ENCODE data around the gene PNO1.

DNA sequence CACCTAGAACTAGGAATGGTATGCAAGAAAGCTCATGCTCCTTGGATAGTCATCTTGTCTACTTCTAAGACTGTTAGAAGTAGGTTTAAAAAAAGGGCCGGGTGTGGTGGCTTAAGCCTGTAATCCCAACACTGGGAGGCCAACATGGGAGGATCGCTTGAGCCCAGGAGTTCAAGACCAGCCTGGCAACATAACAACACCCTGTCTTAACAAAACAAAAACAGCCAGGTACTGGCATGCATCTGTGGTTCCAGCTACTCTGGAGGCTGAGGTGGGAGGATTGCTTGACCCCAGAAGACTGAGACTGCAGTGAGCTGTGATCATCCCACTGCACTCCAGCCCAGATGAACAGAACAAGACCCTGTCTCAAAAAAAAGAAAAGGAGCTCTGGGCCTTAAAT, 19.9 kb downstream of the PNO1 start:
- TF ChIP-seq, protein P1, sequence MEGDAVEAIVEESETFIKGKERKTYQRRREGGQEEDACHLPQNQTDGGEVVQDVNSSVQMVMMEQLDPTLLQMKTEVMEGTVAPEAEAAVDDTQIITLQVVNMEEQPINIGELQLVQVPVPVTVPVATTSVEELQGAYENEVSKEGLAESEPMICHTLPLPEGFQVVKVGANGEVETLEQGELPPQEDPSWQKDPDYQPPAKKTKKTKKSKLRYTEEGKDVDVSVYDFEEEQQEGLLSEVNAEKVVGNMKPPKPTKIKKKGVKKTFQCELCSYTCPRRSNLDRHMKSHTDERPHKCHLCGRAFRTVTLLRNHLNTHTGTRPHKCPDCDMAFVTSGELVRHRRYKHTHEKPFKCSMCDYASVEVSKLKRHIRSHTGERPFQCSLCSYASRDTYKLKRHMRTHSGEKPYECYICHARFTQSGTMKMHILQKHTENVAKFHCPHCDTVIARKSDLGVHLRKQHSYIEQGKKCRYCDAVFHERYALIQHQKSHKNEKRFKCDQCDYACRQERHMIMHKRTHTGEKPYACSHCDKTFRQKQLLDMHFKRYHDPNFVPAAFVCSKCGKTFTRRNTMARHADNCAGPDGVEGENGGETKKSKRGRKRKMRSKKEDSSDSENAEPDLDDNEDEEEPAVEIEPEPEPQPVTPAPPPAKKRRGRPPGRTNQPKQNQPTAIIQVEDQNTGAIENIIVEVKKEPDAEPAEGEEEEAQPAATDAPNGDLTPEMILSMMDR (conservative IDR thresholded peaks at IDR 0.05; ENCODE audit: low read length): no peak
- TF ChIP-seq EZH2phosphoT487 (IDR thresholded peaks at IDR 0.05; ENCODE audit: borderline replicate concordance): no peak

All from Loucy (cell line).